ENCODE results near the gene C19orf81.

- TF ChIP-seq CTCF (IDR thresholded peaks at IDR 0.05) (no peak), JUN (CRISPR knock-in tag; IDR thresholded peaks at IDR 0.05) (no peak), IRF1 (CRISPR knock-in tag; IDR thresholded peaks at IDR 0.05) (no peak), ZNF423 (CRISPR knock-in tag; IDR thresholded peaks at IDR 0.05) (no peak), CBFB (CRISPR knock-in tag; IDR thresholded peaks at IDR 0.05; ENCODE audit: low read depth) (no peak), ZNF317 (CRISPR knock-in tag; IDR thresholded peaks at IDR 0.05; ENCODE audit: borderline replicate concordance, low read depth) (no peak), MYBL2 (CRISPR knock-in tag; IDR thresholded peaks at IDR 0.05) (no peak), ZNF232 (CRISPR knock-in tag; IDR thresholded peaks at IDR 0.05) (no peak), TEAD1 (CRISPR knock-in tag; IDR thresholded peaks at IDR 0.05) (no peak)
- TF ChIP-seq, protein P1, sequence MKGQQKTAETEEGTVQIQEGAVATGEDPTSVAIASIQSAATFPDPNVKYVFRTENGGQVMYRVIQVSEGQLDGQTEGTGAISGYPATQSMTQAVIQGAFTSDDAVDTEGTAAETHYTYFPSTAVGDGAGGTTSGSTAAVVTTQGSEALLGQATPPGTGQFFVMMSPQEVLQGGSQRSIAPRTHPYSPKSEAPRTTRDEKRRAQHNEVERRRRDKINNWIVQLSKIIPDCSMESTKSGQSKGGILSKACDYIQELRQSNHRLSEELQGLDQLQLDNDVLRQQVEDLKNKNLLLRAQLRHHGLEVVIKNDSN (CRISPR knock-in tag; IDR thresholded peaks at IDR 0.05): no peak
- TF ChIP-seq, protein P2, sequence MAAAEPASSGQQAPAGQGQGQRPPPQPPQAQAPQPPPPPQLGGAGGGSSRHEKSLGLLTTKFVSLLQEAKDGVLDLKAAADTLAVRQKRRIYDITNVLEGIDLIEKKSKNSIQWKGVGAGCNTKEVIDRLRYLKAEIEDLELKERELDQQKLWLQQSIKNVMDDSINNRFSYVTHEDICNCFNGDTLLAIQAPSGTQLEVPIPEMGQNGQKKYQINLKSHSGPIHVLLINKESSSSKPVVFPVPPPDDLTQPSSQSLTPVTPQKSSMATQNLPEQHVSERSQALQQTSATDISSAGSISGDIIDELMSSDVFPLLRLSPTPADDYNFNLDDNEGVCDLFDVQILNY (CRISPR knock-in tag; IDR thresholded peaks at IDR 0.05): no peak
- TF ChIP-seq, protein P3, sequence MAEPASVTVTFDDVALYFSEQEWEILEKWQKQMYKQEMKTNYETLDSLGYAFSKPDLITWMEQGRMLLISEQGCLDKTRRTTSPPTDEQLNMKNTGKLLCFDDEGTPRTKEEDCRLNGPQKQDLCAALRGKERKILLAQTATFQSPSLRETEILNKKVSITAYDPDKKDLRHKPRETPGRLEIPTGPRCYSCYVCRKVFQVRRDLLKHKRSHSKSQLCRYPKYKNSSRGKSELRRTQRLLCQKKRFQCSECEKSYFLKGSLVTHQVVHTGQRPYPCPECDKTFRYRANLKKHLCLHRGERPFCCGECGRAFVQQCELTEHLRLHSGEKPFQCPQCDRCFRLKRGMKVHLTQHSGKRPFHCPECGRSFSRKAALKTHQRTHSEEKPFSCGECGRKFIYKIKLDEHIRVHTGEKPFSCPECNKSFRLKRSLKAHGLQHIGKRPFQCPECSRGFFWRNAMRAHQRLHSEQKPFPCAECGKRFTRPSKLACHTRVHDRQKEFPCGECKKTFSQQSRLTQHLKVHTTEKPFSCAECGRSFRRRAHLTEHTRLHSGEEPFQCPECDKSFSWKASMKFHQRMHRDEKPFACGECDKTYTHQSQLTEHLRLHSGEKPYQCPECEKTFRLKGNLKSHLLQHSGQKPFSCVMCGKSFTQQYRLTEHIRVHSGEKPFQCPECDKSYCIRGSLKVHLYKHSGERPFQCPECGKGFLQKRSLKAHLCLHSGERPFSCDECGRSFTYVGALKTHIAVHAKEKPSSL (CRISPR knock-in tag; conservative IDR thresholded peaks at IDR 0.05): no peak
Observed at GRCh38 chr19:50694815-50695145, 45.5 kb downstream of the C19orf81 start.
